Liver (tissue), 3 donors: ENCODE results near the gene HSD3B7.

Experiments
- EGR1 ChIP-seq, 2 donors: IDR thresholded peaks; 2 replicates each; pipeline ENCODE4 v1.6.1; 2016 to 2018; ENCODE audit warnings: antibody characterized with exemption in 2 of 2, low read depth in 2 of 2
- GABPA ChIP-seq, 2 donors: IDR thresholded peaks in 1 of 2; conservative IDR thresholded peaks in 1 of 2; 2 replicates each; pipeline ENCODE4 v1.6.1; 2016; ENCODE audit warnings: antibody characterized with exemption in 2 of 2, mild to moderate bottlenecking in 1 of 2, moderate library complexity in 1 of 2
- TAF1 ChIP-seq: conservative IDR thresholded peaks from 2 replicates; pipeline ENCODE4 v1.6.1; 2016; ENCODE audit warnings: antibody characterized with exemption, mild to moderate bottlenecking
- TF ChIP-seq, protein P1 (sequence below): fragments of 150-350 bp; IDR thresholded peaks from 2 replicates; pipeline ENCODE4 v1.5.1; 2017; ENCODE audit warnings: improper control_type of control experiment, low read depth, low read length; ENCODE audit not compliant: missing input control
- TF ChIP-seq, protein P2 (sequence below): IDR thresholded peaks from 2 replicates; pipeline ENCODE4 v1.6.1; 2016; ENCODE audit warnings: antibody characterized with exemption, mild to moderate bottlenecking
- TF ChIP-seq, protein P3 (sequence below): IDR thresholded peaks from 2 replicates; pipeline ENCODE4 v1.6.1; 2016; ENCODE audit warnings: antibody characterized with exemption
- TF ChIP-seq, protein P4 (sequence below): IDR thresholded peaks from 2 replicates; pipeline ENCODE4 v1.6.1; 2016; ENCODE audit warnings: antibody characterized with exemption
- TF ChIP-seq, protein P5 (sequence below): IDR thresholded peaks from 2 replicates; pipeline ENCODE4 v1.6.1; 2016; ENCODE audit warnings: antibody characterized with exemption
- donor health status: healthy.
- donor health status: healthy.

DNA sequence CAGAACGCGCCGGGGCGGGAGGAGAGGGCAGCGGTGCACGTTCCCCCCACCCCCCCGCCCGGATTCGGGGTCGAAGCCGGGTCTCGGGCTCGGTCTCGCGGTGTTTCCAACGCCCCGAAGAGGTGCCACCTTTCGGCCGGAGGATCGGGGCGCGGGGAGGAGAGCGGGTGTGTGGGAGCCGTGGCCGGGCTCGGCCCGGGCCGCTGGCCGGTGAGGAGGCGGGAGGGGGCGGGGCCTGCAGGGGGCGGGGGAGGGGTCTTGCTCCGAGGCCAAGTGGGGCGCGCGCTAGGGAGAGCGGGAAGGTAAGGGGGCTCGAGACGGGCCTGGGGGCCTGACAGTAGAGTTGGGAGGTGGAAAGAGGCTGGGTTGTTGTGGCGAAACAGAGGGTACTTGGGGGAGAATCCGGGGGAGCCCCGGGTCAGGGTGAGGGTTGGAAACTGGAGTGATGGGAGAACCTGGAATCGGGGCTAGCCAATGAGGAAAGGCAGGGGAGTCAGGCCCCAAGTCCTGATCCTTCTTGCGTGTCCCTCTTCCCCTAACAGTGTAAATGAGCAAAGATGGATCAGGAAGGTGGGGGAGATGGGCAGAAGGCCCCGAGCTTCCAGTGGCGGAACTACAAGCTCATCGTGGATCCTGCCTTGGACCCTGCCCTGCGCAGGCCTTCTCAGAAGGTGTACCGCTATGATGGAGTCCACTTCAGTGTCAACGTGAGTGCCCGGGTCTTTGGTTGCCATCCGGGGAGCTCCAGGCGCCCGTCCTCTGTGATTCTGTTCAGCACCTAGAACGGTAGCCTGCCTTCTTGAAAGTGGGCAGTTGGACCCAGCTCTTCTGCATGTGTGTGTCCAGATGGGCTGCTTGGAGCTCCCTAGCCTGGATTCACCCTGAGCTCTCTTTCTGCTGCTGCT lies 26.6 kb upstream of the HSD3B7 start:
- TF ChIP-seq, protein P1, sequence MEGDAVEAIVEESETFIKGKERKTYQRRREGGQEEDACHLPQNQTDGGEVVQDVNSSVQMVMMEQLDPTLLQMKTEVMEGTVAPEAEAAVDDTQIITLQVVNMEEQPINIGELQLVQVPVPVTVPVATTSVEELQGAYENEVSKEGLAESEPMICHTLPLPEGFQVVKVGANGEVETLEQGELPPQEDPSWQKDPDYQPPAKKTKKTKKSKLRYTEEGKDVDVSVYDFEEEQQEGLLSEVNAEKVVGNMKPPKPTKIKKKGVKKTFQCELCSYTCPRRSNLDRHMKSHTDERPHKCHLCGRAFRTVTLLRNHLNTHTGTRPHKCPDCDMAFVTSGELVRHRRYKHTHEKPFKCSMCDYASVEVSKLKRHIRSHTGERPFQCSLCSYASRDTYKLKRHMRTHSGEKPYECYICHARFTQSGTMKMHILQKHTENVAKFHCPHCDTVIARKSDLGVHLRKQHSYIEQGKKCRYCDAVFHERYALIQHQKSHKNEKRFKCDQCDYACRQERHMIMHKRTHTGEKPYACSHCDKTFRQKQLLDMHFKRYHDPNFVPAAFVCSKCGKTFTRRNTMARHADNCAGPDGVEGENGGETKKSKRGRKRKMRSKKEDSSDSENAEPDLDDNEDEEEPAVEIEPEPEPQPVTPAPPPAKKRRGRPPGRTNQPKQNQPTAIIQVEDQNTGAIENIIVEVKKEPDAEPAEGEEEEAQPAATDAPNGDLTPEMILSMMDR, result no peak
- no peak for TF ChIP-seq EGR1 (IDR thresholded peaks at IDR 0.05; ENCODE audit: low read depth in 2 of 2)
- TF ChIP-seq GABPA (IDR thresholded peaks at IDR 0.05 in 1 of 2, conservative IDR thresholded peaks at IDR 0.05 in 1 of 2), result no peak
- TF ChIP-seq, protein P2, sequence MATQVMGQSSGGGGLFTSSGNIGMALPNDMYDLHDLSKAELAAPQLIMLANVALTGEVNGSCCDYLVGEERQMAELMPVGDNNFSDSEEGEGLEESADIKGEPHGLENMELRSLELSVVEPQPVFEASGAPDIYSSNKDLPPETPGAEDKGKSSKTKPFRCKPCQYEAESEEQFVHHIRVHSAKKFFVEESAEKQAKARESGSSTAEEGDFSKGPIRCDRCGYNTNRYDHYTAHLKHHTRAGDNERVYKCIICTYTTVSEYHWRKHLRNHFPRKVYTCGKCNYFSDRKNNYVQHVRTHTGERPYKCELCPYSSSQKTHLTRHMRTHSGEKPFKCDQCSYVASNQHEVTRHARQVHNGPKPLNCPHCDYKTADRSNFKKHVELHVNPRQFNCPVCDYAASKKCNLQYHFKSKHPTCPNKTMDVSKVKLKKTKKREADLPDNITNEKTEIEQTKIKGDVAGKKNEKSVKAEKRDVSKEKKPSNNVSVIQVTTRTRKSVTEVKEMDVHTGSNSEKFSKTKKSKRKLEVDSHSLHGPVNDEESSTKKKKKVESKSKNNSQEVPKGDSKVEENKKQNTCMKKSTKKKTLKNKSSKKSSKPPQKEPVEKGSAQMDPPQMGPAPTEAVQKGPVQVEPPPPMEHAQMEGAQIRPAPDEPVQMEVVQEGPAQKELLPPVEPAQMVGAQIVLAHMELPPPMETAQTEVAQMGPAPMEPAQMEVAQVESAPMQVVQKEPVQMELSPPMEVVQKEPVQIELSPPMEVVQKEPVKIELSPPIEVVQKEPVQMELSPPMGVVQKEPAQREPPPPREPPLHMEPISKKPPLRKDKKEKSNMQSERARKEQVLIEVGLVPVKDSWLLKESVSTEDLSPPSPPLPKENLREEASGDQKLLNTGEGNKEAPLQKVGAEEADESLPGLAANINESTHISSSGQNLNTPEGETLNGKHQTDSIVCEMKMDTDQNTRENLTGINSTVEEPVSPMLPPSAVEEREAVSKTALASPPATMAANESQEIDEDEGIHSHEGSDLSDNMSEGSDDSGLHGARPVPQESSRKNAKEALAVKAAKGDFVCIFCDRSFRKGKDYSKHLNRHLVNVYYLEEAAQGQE, result no peak
- TF ChIP-seq TAF1, result no peak
- TF ChIP-seq, protein P3, sequence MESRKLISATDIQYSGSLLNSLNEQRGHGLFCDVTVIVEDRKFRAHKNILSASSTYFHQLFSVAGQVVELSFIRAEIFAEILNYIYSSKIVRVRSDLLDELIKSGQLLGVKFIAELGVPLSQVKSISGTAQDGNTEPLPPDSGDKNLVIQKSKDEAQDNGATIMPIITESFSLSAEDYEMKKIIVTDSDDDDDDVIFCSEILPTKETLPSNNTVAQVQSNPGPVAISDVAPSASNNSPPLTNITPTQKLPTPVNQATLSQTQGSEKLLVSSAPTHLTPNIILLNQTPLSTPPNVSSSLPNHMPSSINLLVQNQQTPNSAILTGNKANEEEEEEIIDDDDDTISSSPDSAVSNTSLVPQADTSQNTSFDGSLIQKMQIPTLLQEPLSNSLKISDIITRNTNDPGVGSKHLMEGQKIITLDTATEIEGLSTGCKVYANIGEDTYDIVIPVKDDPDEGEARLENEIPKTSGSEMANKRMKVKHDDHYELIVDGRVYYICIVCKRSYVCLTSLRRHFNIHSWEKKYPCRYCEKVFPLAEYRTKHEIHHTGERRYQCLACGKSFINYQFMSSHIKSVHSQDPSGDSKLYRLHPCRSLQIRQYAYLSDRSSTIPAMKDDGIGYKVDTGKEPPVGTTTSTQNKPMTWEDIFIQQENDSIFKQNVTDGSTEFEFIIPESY, result no peak
- TF ChIP-seq, protein P4, sequence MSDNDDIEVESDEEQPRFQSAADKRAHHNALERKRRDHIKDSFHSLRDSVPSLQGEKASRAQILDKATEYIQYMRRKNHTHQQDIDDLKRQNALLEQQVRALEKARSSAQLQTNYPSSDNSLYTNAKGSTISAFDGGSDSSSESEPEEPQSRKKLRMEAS, result no peak
- TF ChIP-seq, protein P5, sequence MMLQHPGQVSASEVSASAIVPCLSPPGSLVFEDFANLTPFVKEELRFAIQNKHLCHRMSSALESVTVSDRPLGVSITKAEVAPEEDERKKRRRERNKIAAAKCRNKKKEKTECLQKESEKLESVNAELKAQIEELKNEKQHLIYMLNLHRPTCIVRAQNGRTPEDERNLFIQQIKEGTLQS, result no peak
